ENCODE results near the gene AGAP1. TPM values are rescaled to one million over a fixed set of nuclear protein-coding genes. Genes with fewer than 3 reads are reported as not detected.

Gene AGAP1
- total RNA-seq, 6 experiments from 2014 or later, result 14.1 to 16.0 (median 15.1) TPM

DNA sequence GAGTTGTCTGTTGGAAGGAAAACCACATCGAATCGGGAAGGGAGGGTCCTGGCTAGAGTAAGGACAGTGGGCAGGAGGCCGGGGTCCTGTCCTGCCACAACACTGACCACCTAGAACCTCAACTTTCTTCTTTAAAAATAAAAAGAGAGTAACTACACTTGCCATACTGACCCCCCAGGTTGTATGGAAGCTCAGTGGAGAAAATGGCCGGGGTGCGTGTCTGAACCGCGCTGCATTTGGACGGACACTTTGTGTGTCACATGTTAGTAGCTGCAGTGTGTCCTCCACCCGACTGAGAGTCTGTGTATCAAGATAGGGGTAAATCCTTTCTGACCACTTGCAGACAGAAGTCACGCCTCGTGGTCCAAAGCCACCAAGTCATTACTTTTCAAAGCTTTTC lies 587.3 kb downstream of the AGAP1 start:
- TF ChIP-seq, protein P1, sequence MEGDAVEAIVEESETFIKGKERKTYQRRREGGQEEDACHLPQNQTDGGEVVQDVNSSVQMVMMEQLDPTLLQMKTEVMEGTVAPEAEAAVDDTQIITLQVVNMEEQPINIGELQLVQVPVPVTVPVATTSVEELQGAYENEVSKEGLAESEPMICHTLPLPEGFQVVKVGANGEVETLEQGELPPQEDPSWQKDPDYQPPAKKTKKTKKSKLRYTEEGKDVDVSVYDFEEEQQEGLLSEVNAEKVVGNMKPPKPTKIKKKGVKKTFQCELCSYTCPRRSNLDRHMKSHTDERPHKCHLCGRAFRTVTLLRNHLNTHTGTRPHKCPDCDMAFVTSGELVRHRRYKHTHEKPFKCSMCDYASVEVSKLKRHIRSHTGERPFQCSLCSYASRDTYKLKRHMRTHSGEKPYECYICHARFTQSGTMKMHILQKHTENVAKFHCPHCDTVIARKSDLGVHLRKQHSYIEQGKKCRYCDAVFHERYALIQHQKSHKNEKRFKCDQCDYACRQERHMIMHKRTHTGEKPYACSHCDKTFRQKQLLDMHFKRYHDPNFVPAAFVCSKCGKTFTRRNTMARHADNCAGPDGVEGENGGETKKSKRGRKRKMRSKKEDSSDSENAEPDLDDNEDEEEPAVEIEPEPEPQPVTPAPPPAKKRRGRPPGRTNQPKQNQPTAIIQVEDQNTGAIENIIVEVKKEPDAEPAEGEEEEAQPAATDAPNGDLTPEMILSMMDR (IDR thresholded peaks at IDR 0.05), result no peak
- H3K4me1 Mint-ChIP-seq (ENCODE audit: low read depth), result peaks cover 7% of the 10 kb centered on the region; the same call in 1 of the 2 replicates
- H3K4me3 Mint-ChIP-seq, result no peak overlapping the region
- no peak for DNase-seq
- no peaks in the 10 kb centered on the region; the same call in 1 of the 2 replicates for H3K9me3 Mint-ChIP-seq
- H3K27ac Mint-ChIP-seq, result no peak overlapping the region
- H3K36me3 Mint-ChIP-seq (ENCODE audit: low read depth), result no peaks in the 10 kb centered on the region
- no peaks in the 10 kb centered on the region for H3K27me3 Mint-ChIP-seq (ENCODE audit: insufficient read depth)

- H3K27ac Mint-ChIP-seq, result no peak overlapping the region
Measured at GRCh38 chr2:236082061-236082460, 588.2 kb downstream of the AGAP1 start.

GRCh38 chr2:236083934-236084333 lies 590.1 kb downstream of the AGAP1 start:
- Mint-ChIP-seq H3K9me3 (no peaks in the 10 kb centered on the region; the same call in 1 of the 2 replicates), H3K27me3 (ENCODE audit: insufficient read depth) (no peaks in the 10 kb centered on the region), H3K4me1 (ENCODE audit: low read depth) (peaks cover 17% of the 10 kb centered on the region), H3K36me3 (ENCODE audit: low read depth) (no peaks in the 10 kb centered on the region), H3K27ac (no peak overlapping the region), H3K4me3 (no peak overlapping the region)
- TF ChIP-seq, protein P1 (IDR thresholded peaks at IDR 0.05), result no peak
- DNase-seq, result no peak

More at GRCh38 chr2:236082061-236082460, 588.2 kb downstream of the AGAP1 start:
- Mint-ChIP-seq H3K4me1 (ENCODE audit: low read depth) (peaks cover 7% of the 10 kb centered on the region; the same call in 1 of the 2 replicates), H3K36me3 (ENCODE audit: low read depth) (no peaks in the 10 kb centered on the region), H3K27me3 (ENCODE audit: insufficient read depth) (no peaks in the 10 kb centered on the region), H3K4me3 (no peak overlapping the region), H3K9me3 (no peaks in the 10 kb centered on the region; the same call in 1 of the 2 replicates)
- TF ChIP-seq, protein P1 (IDR thresholded peaks at IDR 0.05), result no peak
- no peak for DNase-seq

- H3K27ac Mint-ChIP-seq, result no peak overlapping the region
- H3K4me1 Mint-ChIP-seq (ENCODE audit: low read depth), result peaks cover 30% of the 10 kb centered on the region
- no peaks in the 10 kb centered on the region; the same call in 1 of the 2 replicates for H3K9me3 Mint-ChIP-seq
- no peaks in the 10 kb centered on the region for H3K36me3 Mint-ChIP-seq (ENCODE audit: low read depth)
- TF ChIP-seq, protein P1 (IDR thresholded peaks at IDR 0.05), result no peak
- H3K4me3 Mint-ChIP-seq, result no peak overlapping the region
- H3K27me3 Mint-ChIP-seq (ENCODE audit: insufficient read depth), result no peaks in the 10 kb centered on the region
- DNase-seq, result no peak
Measured at GRCh38 chr2:236085211-236085610, 591.4 kb downstream of the AGAP1 start.

DNA sequence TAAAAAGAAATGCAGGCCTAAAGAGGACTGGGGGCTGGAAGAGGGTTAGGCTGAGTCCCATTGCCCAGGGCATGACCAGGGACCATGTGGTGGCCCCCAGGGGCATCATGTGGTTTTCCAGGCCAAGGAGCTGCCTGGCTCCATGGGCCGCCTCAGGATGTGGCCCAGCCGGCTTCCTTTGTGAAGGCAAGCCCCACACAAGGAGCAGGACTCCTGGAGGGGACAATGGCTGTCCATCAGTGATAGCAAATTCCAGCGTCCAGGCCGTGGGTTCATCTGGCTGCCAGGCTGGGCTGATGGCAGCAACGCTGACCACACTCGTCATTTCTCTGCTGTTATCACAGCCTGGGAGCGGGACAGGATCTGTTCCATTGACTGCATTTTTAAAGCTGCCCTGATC lies 591.8 kb downstream of the AGAP1 start:
- TF ChIP-seq, protein P1 (IDR thresholded peaks at IDR 0.05), result no peak
- H3K4me3 Mint-ChIP-seq, result no peak overlapping the region
- H3K4me1 Mint-ChIP-seq (ENCODE audit: low read depth), result peaks cover 32% of the 10 kb centered on the region
- H3K27me3 Mint-ChIP-seq (ENCODE audit: insufficient read depth), result no peaks in the 10 kb centered on the region
- no peaks in the 10 kb centered on the region; the same call in 1 of the 2 replicates for H3K9me3 Mint-ChIP-seq
- no peaks in the 10 kb centered on the region for H3K36me3 Mint-ChIP-seq (ENCODE audit: low read depth)
- no peak for DNase-seq
- H3K27ac Mint-ChIP-seq, result no peak overlapping the region

All from HFFc6 (cell line).